ENCODE measurements around the gene IL21R. TPM values are rescaled to one million over a fixed set of nuclear protein-coding genes. Genes with fewer than 3 reads are reported as not detected.

IL21R gene
- total and polyA plus RNA-seq, 11 donors: 0.04 to 6.0 (median 0.26) TPM; not detected in 1

DNA sequence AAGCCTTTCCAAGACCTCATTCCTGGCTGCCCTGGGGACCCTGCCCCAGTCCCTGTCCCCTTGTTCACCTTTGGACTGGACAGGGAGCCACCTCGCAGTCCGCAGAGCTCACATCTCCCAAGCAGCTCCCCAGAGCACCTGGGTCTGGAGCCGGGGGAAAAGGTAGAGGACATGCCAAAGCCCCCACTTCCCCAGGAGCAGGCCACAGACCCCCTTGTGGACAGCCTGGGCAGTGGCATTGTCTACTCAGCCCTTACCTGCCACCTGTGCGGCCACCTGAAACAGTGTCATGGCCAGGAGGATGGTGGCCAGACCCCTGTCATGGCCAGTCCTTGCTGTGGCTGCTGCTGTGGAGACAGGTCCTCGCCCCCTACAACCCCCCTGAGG is 38.7 kb upstream of the IL21R start:
- H3K27me3 ChIP-seq: no peaks in the 10 kb centered on the region
- H3K4me1 ChIP-seq: peaks cover 0 to 18% (median 12%) of the 10 kb centered on the region in 12 donors
- no peak for DNase-seq
- TF ChIP-seq, protein P1, sequence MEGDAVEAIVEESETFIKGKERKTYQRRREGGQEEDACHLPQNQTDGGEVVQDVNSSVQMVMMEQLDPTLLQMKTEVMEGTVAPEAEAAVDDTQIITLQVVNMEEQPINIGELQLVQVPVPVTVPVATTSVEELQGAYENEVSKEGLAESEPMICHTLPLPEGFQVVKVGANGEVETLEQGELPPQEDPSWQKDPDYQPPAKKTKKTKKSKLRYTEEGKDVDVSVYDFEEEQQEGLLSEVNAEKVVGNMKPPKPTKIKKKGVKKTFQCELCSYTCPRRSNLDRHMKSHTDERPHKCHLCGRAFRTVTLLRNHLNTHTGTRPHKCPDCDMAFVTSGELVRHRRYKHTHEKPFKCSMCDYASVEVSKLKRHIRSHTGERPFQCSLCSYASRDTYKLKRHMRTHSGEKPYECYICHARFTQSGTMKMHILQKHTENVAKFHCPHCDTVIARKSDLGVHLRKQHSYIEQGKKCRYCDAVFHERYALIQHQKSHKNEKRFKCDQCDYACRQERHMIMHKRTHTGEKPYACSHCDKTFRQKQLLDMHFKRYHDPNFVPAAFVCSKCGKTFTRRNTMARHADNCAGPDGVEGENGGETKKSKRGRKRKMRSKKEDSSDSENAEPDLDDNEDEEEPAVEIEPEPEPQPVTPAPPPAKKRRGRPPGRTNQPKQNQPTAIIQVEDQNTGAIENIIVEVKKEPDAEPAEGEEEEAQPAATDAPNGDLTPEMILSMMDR (IDR thresholded peaks at IDR 0.05): no peak
- TF ChIP-seq POLR2A (IDR thresholded peaks at IDR 0.05): no peak
- no peak overlapping the region for H3K4me3 ChIP-seq
- WGBS, 4 donors: 90 to 100% (median 96%) methylated on average over 3 to 5 of the region's 5 CpGs
- peak overlapping the region in 1 of 12 donors; percentile 43 for H3K27ac ChIP-seq
- no peak for ATAC-seq
- intact Hi-C loops (cut with DNase I): loop anchor here in 4 of 10 donors (5.0 to 10.0 kb wide), 4 partner anchors 121 to 1528 kb away; no protein-coding TSS in a partner anchor
- peaks cover 0 to 3% (median 0%) of the 10 kb centered on the region in 12 donors for H3K9me3 ChIP-seq
- H3K36me3 ChIP-seq: peaks cover 0 to 59% (median 43%) of the 10 kb centered on the region in 9 donors

DNA sequence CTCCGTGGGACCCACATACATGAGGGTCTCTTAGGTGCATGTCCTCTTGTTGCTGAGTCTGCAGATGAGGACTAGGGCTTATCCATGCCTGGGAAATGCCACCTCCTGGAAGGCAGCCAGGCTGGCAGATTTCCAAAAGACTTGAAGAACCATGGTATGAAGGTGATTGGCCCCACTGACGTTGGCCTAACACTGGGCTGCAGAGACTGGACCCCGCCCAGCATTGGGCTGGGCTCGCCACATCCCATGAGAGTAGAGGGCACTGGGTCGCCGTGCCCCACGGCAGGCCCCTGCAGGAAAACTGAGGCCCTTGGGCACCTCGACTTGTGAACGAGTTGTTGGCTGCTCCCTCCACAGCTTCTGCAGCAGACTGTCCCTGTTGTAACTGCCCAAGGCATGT is 38.2 kb upstream of the IL21R start:
- Histone ChIP-seq H3K4me3 (no peak overlapping the region), H3K4me1 (peaks cover 0 to 23% (median 12%) of the 10 kb centered on the region in 12 donors), H3K9me3 (peaks cover 0 to 3% (median 0%) of the 10 kb centered on the region in 12 donors), H3K36me3 (peaks cover 0 to 54% (median 41%) of the 10 kb centered on the region in 9 donors), H3K27me3 (no peaks in the 10 kb centered on the region), H3K27ac (no peak overlapping the region)
- no peak for TF ChIP-seq POLR2A (IDR thresholded peaks at IDR 0.05)
- TF ChIP-seq, protein P1 (IDR thresholded peaks at IDR 0.05): no peak
- WGBS, 4 donors: 82 to 100% (median 85%) methylated on average over 1 to 9 of the region's 9 CpGs
- ATAC-seq (no peak), DNase-seq (no peak)
- intact Hi-C loops (cut with DNase I): loop anchor here in 4 of 10 donors (5.0 to 10.0 kb wide), 4 partner anchors 121 to 1529 kb away; no protein-coding TSS in a partner anchor

DNA sequence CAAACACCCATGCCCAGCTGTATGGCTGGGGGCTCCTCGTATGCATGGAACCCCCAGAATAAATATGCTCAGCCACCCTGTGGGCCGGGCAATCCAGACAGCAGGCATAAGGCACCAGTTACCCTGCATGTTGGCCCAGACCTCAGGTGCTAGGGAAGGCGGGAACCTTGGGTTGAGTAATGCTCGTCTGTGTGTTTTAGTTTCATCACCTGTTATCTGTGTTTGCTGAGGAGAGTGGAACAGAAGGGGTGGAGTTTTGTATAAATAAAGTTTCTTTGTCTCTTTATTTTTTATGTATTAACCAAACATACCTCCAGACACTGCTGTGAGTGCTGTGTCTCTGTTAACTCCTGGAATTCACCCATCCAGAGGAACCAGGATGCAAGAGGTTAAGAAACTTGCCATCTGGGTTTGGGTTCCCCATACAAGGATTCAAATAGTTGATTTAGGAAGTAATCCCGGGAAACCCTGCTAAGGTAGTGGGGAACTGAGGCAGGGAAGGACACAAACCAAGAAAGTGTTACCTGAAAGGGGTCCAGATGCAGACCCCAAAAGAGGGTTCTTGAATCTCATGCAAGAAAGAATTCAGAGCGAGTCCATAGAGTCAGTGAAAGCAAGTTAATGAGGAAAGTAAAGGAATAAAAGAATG is 37.4 kb upstream of the IL21R start:
- DNase-seq (no peak), ATAC-seq (no peak)
- H3K27me3 ChIP-seq: no peaks in the 10 kb centered on the region
- peak overlapping the region in 1 of 12 donors; percentile 45 for H3K27ac ChIP-seq
- TF ChIP-seq, protein P1 (IDR thresholded peaks at IDR 0.05): no peak
- no peak for TF ChIP-seq POLR2A (IDR thresholded peaks at IDR 0.05)
- WGBS, 4 donors: 73 to 82% (median 76%) methylated on average over 6 of the region's 6 CpGs
- no peak overlapping the region for H3K4me3 ChIP-seq
- no peaks in the 10 kb centered on the region for H3K9me3 ChIP-seq
- intact Hi-C loops (cut with DNase I): loop anchor here in 7 of 10 donors (5.0 to 10.0 kb wide), 12 partner anchors 47 to 1530 kb away; no protein-coding TSS in a partner anchor
- H3K36me3 ChIP-seq: peaks cover 0 to 46% (median 33%) of the 10 kb centered on the region in 9 donors
- H3K4me1 ChIP-seq: peaks cover 0 to 23% (median 12%) of the 10 kb centered on the region in 12 donors

Data from heart left ventricle (tissue), 16 donors.